H9 (cell line): Measurements from ENCODE around the gene FBN2. TPM values are rescaled to one million over a fixed set of nuclear protein-coding genes. Genes with fewer than 3 reads are reported as not detected.
"Not testable (repeated sequence)": the region's sequence is repeated elsewhere in the genome, so short reads cannot be mapped to it uniquely, and the experiment has no call there.

ENCODE experiments used
- DNase-seq: peaks from one replicate; pipeline ENCODE4 v3.0.0-alpha.2; 2017
- H2AFZ ChIP-seq: one replicate; pipeline ENCODE4 v1.6.1; 2013; ENCODE audit warnings: mild to moderate bottlenecking, low read length, control low read depth, moderate library complexity
- H2AK5ac ChIP-seq: 2 replicates; pipeline ENCODE4 v1.6.1; 2013; ENCODE audit warnings: low read length, control low read depth, mixed read lengths; ENCODE audit not compliant: insufficient read length
- H2BK120ac ChIP-seq: one replicate; pipeline ENCODE4 v1.6.1; 2013; ENCODE audit warnings: low read depth, mild to moderate bottlenecking, low read length, control low read depth, inconsistent platforms; ENCODE audit not compliant: poor library complexity, severe bottlenecking
- H2BK12ac ChIP-seq: 2 replicates; pipeline ENCODE4 v1.6.1; 2013; ENCODE audit warnings: low read length, control low read depth, mixed read lengths, low read depth; ENCODE audit not compliant: insufficient read length
- H2BK15ac ChIP-seq: 2 replicates; pipeline ENCODE4 v1.6.1; 2013; ENCODE audit warnings: low read depth, low read length, control low read depth
- H2BK20ac ChIP-seq: one replicate; pipeline ENCODE4 v1.6.1; 2013; ENCODE audit warnings: low read depth, mild to moderate bottlenecking, low read length, control low read depth, inconsistent platforms; ENCODE audit not compliant: poor library complexity, severe bottlenecking
- H2BK5ac ChIP-seq: 2 replicates; pipeline ENCODE4 v1.6.1; 2013; ENCODE audit warnings: low read length, control low read depth, mixed read lengths; ENCODE audit not compliant: insufficient read length
- H3K14ac ChIP-seq: 2 replicates; pipeline ENCODE4 v1.6.1; 2013; ENCODE audit warnings: low read length, control low read depth; ENCODE audit not compliant: insufficient read depth
- H3K18ac ChIP-seq: 2 replicates; pipeline ENCODE4 v1.6.1; 2013; ENCODE audit warnings: low read depth, mild to moderate bottlenecking, mixed read lengths, low read length, control low read depth; ENCODE audit not compliant: insufficient read length
- H3K23ac ChIP-seq: 2 replicates; pipeline ENCODE4 v1.6.1; 2013; ENCODE audit warnings: low read length, control low read depth, mixed read lengths, low read depth; ENCODE audit not compliant: insufficient read length
- H3K23me2 ChIP-seq: 2 replicates; pipeline ENCODE4 v1.6.1; 2013; ENCODE audit warnings: low read depth, mild to moderate bottlenecking, mixed read lengths, low read length, control low read depth; ENCODE audit not compliant: insufficient read length, poor library complexity, severe bottlenecking
- H3K27ac ChIP-seq: 2 replicates; pipeline ENCODE4 v1.5.1; 2013; ENCODE audit warnings: low read length, control low read depth, mixed read lengths, low read depth; ENCODE audit not compliant: insufficient read length
- H3K27me3 ChIP-seq: 2 replicates; pipeline ENCODE4 v1.6.1; 2013; ENCODE audit warnings: low read length, control low read depth, inconsistent platforms; ENCODE audit not compliant: insufficient read depth
- H3K4ac ChIP-seq: 2 replicates; pipeline ENCODE4 v1.6.1; 2013; ENCODE audit warnings: low read depth, mild to moderate bottlenecking, control low read depth, inconsistent platforms, low read length, moderate library complexity
- H3K4me1 ChIP-seq: 2 replicates; pipeline ENCODE4 v1.6.1; 2013; ENCODE audit warnings: low read length, control low read depth, inconsistent platforms; ENCODE audit not compliant: insufficient read depth
- H3K4me2 ChIP-seq: 2 replicates; pipeline ENCODE4 v1.6.1; 2013; ENCODE audit warnings: low read length, control low read depth, mixed read lengths; ENCODE audit not compliant: insufficient read length, insufficient read depth
- H3K56ac ChIP-seq: 2 replicates; pipeline ENCODE4 v1.6.1; 2013; ENCODE audit warnings: low read depth, mild to moderate bottlenecking, mixed read lengths, low read length, control low read depth; ENCODE audit not compliant: insufficient read length
- H3K79me1 ChIP-seq: 2 replicates; pipeline ENCODE4 v1.6.1; 2013; ENCODE audit warnings: low read depth, mild to moderate bottlenecking, moderate library complexity, low read length, control low read depth, inconsistent platforms; ENCODE audit not compliant: insufficient read depth, poor library complexity, severe bottlenecking
- H3K79me2 ChIP-seq: 2 replicates; pipeline ENCODE4 v1.6.1; 2013; ENCODE audit warnings: low read length, control low read depth, inconsistent platforms; ENCODE audit not compliant: insufficient read depth
- H3K9ac ChIP-seq: 2 replicates; pipeline ENCODE4 v1.6.1; 2013; ENCODE audit warnings: low read length, control low read depth, mixed read lengths; ENCODE audit not compliant: insufficient read length; ENCODE audit errors: extremely low read depth
- H3K9me3 ChIP-seq: one replicate; pipeline ENCODE4 v1.6.1; 2013; ENCODE audit warnings: low read depth, low read length, inconsistent platforms; ENCODE audit not compliant: control insufficient read depth
- H3T11ph ChIP-seq: one replicate; pipeline ENCODE4 v1.6.1; 2013; ENCODE audit warnings: mild to moderate bottlenecking, low read length, control low read depth, inconsistent platforms
- H4K20me1 ChIP-seq: one replicate; pipeline ENCODE4 v1.6.1; 2013; ENCODE audit not compliant: control insufficient read depth, insufficient read length, insufficient read depth
- H4K5ac ChIP-seq: 2 replicates; pipeline ENCODE4 v1.6.1; 2013; ENCODE audit warnings: low read depth, mild to moderate bottlenecking, mixed read lengths, low read length, control low read depth; ENCODE audit not compliant: insufficient read length
- H4K8ac ChIP-seq: replicated peaks from 2 replicates; pipeline ENCODE4 v1.6.1; 2013; ENCODE audit warnings: low read length, control low read depth, mixed read lengths, low read depth; ENCODE audit not compliant: insufficient read length
- H4K91ac ChIP-seq: 2 replicates; pipeline ENCODE4 v1.6.1; 2013; ENCODE audit warnings: low read depth, mild to moderate bottlenecking, moderate library complexity, mixed read lengths, low read length, control low read depth; ENCODE audit not compliant: insufficient read length
- H3K27ac Mint-ChIP-seq, 3 experiments: 2 replicates in 2 of 3; 3 replicates in 1 of 3; pipeline ENCODE4 v1.8.0; 2020 to 2021; ENCODE audit warnings: mixed read lengths in 3 of 3, mild to moderate bottlenecking in 1 of 3, moderate library complexity in 1 of 3
- H3K27me3 Mint-ChIP-seq: 2 replicates; pipeline ENCODE4 v1.8.0; 2021; ENCODE audit warnings: low read depth, mild to moderate bottlenecking, moderate library complexity, mixed read lengths
- H3K36me3 Mint-ChIP-seq, 3 experiments: 2 replicates in 2 of 3; 3 replicates in 1 of 3; pipeline ENCODE4 v1.8.0; 2020 to 2021; ENCODE audit warnings: low read depth in 3 of 3, mixed read lengths in 3 of 3; ENCODE audit not compliant: insufficient read depth in 1 of 3
- H3K4me1 Mint-ChIP-seq, 2 experiments: 2 replicates each; pipeline ENCODE4 v1.8.0; 2020; ENCODE audit warnings: mixed read lengths in 2 of 2
- H3K4me3 Mint-ChIP-seq, 2 experiments: 2 replicates in 1 of 2; 3 replicates in 1 of 2; pipeline ENCODE4 v1.8.0; 2020 to 2021; ENCODE audit warnings: mild to moderate bottlenecking in 2 of 2, mixed read lengths in 2 of 2, moderate library complexity in 1 of 2
- H3K9me3 Mint-ChIP-seq, 2 experiments: 2 replicates in 1 of 2; 3 replicates in 1 of 2; pipeline ENCODE4 v1.8.0; 2020; ENCODE audit warnings: mild to moderate bottlenecking in 2 of 2, mixed read lengths in 2 of 2, moderate library complexity in 1 of 2
- CTCF ChIP-seq: fragments of 200-600 bp; sonication (generic); conservative IDR thresholded peaks from 3 replicates; pipeline ENCODE4 v1.8.0; 2021; ENCODE audit warnings: antibody characterized with exemption, mild to moderate bottlenecking
- WGBS: extraction: QIAGEN DNeasy Blood & Tissue Kit; methylation state at CpG from one replicate; pipeline ENCODE4 v1.1.7; 2013; ENCODE audit warnings: missing lambda C conversion rate, low lambda C conversion rate, mixed read lengths; ENCODE audit not compliant: insufficient read length; ENCODE audit errors: extremely low coverage; 5-methylcytosine and 5-hydroxymethylcytosine counted together
- total RNA-seq: library from RNA; stranded (reverse); gene quantifications from 2 replicates; pipeline ENCODE4 v1.2.1, GENCODE V29; 2021

Gene FBN2
- total RNA-seq, 1 experiment from 2014 or later, result 8.3 TPM

GRCh38 chr5:128462330-128462729, 75.7 kb downstream of the FBN2 start:
- no CpG with 5 or more reads among the region's 2 CpGs for WGBS
- Histone ChIP-seq H3K23me2 (no peaks in the 10 kb centered on the region), H2AFZ (no peak overlapping the region), H3K14ac (no peak overlapping the region), H3K27me3 (no peaks in the 10 kb centered on the region), H3K23ac (no peak overlapping the region), H3K79me1 (no peaks in the 10 kb centered on the region), H2AK5ac (no peak overlapping the region), H4K20me1 (no peaks in the 10 kb centered on the region), H2BK120ac (no peak overlapping the region), H3K18ac (no peak overlapping the region), H2BK5ac (no peak overlapping the region), H3K9ac (no peak overlapping the region), H3T11ph (no peak overlapping the region), H4K91ac (no peak overlapping the region), H3K56ac (no peak overlapping the region), H4K5ac (no peak overlapping the region), H2BK15ac (no peak overlapping the region), H3K27ac (no peak overlapping the region), H3K4me1 (no peaks in the 10 kb centered on the region), H4K8ac (no peak overlapping the region), H3K4ac (no peak overlapping the region), H2BK12ac (no peak overlapping the region), H2BK20ac (no peak overlapping the region), H3K79me2 (no peaks in the 10 kb centered on the region), H3K4me2 (no peak overlapping the region), H3K9me3 (no peaks in the 10 kb centered on the region)
- H3K27ac Mint-ChIP-seq, result no peak overlapping the region
- no peak overlapping the region for H3K4me3 Mint-ChIP-seq
- H3K36me3 Mint-ChIP-seq, result peaks cover 0 to 28% (median 18%) of the 10 kb centered on the region in 3 experiments; a peak in 5 of 7 replicates
- DNase-seq, result no peak
- no peaks in the 10 kb centered on the region for H3K4me1 Mint-ChIP-seq
- TF ChIP-seq CTCF, result no peak
- no peaks in the 10 kb centered on the region; the same call in 1 of the 2 replicates for H3K27me3 Mint-ChIP-seq
- H3K9me3 Mint-ChIP-seq, result peaks cover 16 to 17% of the 10 kb centered on the region in 2 experiments

DNA sequence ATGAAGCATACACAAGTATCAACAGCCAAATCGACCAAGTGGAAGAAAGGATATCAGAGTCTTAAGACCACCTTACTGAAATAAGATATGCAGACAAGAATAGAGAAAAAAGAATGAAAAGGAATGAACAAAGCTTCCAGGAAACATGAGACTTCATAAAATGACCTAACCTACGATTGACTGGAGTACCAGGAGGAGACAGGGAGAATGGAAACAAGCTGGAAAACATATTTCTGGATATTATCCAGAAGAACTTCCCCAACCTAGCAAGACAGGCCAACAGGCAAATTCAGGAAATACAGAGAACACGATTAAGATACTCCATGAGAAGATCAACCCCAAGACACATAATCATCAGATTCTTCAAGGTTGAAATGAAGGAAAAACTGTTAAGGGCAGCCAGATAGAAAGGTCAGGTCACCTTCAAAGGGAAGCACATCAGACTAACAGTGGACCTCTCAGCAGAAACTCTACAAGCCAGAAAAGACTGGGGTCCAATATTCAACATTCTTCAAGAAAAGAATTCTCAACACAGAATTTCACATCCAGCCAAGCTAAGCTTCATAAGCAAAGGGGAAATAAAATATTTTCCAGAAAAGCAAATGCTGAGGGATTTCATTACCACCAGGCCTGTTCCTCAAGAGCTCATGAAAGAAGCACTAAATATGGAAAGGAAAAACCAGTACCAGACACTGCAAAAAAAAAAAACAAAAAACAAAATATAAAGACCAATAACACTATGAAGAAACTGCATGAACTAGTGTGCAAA, 80.7 kb downstream of the FBN2 start:
- not testable (repeated sequence) for H2BK20ac ChIP-seq, H3K27ac Mint-ChIP-seq, H2BK120ac ChIP-seq, H4K91ac ChIP-seq, H3T11ph ChIP-seq, H2BK5ac ChIP-seq, H4K20me1 ChIP-seq, H2AK5ac ChIP-seq, H3K23me2 ChIP-seq, H3K9me3 ChIP-seq, H3K14ac ChIP-seq, H3K4ac ChIP-seq, H3K18ac ChIP-seq, H3K56ac ChIP-seq, H4K8ac ChIP-seq, H2BK12ac ChIP-seq, H3K27ac ChIP-seq, H3K4me1 ChIP-seq, H3K23ac ChIP-seq, H2BK15ac ChIP-seq, H3K9ac ChIP-seq, H3K27me3 ChIP-seq, H3K79me1 ChIP-seq, H3K79me2 ChIP-seq, H2AFZ ChIP-seq, H4K5ac ChIP-seq, DNase-seq, H3K4me3 Mint-ChIP-seq, H3K27me3 Mint-ChIP-seq, H3K4me2 ChIP-seq
- Mint-ChIP-seq H3K36me3 (peaks cover 0 to 28% (median 19%) of the 10 kb centered on the region in 3 experiments; a peak in 5 of 7 replicates), H3K9me3 (peaks cover 16 to 17% of the 10 kb centered on the region in 2 experiments), H3K4me1 (peaks cover 17 to 28% of the 10 kb centered on the region in 2 experiments)
- no CpG with 5 or more reads among the region's 3 CpGs for WGBS
